ENCODE data around the gene YY1AP1.

GRCh38 chr1:155657463-155657862 lies 31.1 kb downstream of the YY1AP1 start:
- TF ChIP-seq CTCF (IDR thresholded peaks at IDR 0.05; ENCODE audit: insufficient read depth, low read depth, low read length) (no peak), EZH2 (IDR thresholded peaks at IDR 0.05; ENCODE audit: insufficient read depth, low read length) (no peak)
